ENCODE data around the gene KRT10. TPM values are rescaled to one million over a fixed set of nuclear protein-coding genes. Genes with fewer than 3 reads are reported as not detected.
A peak's percentile ranks its signal among the peaks of the same experiment; 100 is the strongest.

Gene KRT10
- total and polyA plus RNA-seq, 9 of the 15 experiments (the other 6 are each of a cell fraction or from before 2014, with no cell fraction given): 47.0 to 179 (median 76.2) TPM

DNA sequence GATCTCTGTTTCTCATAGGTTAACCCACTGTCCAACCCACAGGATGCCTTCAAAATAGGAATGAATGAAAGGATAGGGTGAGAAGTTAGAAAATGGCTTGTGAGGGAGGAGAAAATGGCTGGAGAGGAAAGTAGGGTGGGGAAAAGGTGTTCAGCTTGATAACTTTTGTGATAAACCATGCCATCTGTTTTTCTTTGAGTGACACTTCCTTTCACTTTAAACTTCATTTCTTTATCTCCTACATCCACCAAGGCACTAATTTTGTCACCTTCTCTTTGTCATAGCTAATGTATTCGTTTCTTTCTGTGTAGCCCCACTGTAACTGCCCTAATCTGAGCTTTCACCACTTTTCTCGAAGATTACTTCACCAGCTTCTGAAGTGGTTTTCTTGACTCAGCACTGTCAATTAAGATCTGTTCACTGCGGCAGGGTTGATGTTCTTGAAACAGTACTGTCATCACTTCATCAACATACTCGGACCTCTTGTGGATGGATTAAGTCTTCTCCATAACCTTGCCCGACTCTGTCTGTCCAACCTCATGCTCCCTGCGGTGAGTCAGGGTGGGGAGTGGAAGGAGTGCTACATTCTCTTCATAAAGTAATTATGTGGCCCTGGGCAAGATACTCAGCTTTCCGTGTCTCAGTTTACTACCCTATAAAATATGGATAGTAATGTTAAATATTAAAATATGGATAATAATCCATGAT lies 5.5 kb upstream of the KRT10 start (continued):
- TF ChIP-seq, protein P1, sequence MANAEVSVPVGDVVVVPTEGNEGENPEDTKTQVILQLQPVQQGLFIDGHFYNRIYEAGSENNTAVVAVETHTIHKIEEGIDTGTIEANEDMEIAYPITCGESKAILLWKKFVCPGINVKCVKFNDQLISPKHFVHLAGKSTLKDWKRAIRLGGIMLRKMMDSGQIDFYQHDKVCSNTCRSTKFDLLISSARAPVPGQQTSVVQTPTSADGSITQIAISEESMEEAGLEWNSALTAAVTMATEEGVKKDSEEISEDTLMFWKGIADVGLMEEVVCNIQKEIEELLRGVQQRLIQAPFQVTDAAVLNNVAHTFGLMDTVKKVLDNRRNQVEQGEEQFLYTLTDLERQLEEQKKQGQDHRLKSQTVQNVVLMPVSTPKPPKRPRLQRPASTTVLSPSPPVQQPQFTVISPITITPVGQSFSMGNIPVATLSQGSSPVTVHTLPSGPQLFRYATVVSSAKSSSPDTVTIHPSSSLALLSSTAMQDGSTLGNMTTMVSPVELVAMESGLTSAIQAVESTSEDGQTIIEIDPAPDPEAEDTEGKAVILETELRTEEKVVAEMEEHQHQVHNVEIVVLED (CRISPR knock-in tag; IDR thresholded peaks at IDR 0.05): no peak
- TF ChIP-seq ESRRA (IDR thresholded peaks at IDR 0.05; ENCODE audit: borderline replicate concordance, low read depth) (peak; percentile 78; the same call in 1 of the 2 replicates), ZNF589 (CRISPR knock-in tag; IDR thresholded peaks at IDR 0.05; ENCODE audit: low read depth) (peak; percentile 72; the same call in 1 of the 2 replicates), NCOA2 (IDR thresholded peaks at IDR 0.05; ENCODE audit: partially characterized antibody in 2 of 2) (peak; percentile 69 to 85), DPF2 (IDR thresholded peaks at IDR 0.05) (peak; percentile 98), CCNT2 (IDR thresholded peaks at IDR 0.05; ENCODE audit: borderline replicate concordance, extremely low read depth, insufficient read length, low read depth, low read length) (peak; percentile 99), TRIM24 (IDR thresholded peaks at IDR 0.05) (peak; percentile 92 to 95), MYC (IDR thresholded peaks at IDR 0.05; ENCODE audit: low read depth, low read length) (peak; percentile 46; the same call in 1 of the 2 replicates), MYC (CRISPR knock-in tag; IDR thresholded peaks at IDR 0.05; ENCODE audit: borderline replicate concordance, low read depth) (no peak), ZNF316 (IDR thresholded peaks at IDR 0.05) (peak; percentile 97), TCF7L2 (IDR thresholded peaks at IDR 0.05; ENCODE audit: low read depth, low read length) (peak; percentile 75; the same call in 1 of the 2 replicates), MED1 (CRISPR knock-in tag; IDR thresholded peaks at IDR 0.05; ENCODE audit: borderline replicate concordance) (no peak), GTF2F1 (IDR thresholded peaks at IDR 0.05; ENCODE audit: low read depth, low read length) (peak; percentile 68; the same call in 1 of the 2 replicates), MEF2A (IDR thresholded peaks at IDR 0.05; ENCODE audit: control insufficient read depth, low read depth, low read length) (peak; percentile 24; the same call in 1 of the 2 replicates), TCF3 (CRISPR knock-in tag; IDR thresholded peaks at IDR 0.05) (peak; percentile 93)
- TF ChIP-seq, protein P2, sequence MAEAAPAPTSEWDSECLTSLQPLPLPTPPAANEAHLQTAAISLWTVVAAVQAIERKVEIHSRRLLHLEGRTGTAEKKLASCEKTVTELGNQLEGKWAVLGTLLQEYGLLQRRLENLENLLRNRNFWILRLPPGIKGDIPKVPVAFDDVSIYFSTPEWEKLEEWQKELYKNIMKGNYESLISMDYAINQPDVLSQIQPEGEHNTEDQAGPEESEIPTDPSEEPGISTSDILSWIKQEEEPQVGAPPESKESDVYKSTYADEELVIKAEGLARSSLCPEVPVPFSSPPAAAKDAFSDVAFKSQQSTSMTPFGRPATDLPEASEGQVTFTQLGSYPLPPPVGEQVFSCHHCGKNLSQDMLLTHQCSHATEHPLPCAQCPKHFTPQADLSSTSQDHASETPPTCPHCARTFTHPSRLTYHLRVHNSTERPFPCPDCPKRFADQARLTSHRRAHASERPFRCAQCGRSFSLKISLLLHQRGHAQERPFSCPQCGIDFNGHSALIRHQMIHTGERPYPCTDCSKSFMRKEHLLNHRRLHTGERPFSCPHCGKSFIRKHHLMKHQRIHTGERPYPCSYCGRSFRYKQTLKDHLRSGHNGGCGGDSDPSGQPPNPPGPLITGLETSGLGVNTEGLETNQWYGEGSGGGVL (CRISPR knock-in tag; IDR thresholded peaks at IDR 0.05): no peak
- TF ChIP-seq, protein P3, sequence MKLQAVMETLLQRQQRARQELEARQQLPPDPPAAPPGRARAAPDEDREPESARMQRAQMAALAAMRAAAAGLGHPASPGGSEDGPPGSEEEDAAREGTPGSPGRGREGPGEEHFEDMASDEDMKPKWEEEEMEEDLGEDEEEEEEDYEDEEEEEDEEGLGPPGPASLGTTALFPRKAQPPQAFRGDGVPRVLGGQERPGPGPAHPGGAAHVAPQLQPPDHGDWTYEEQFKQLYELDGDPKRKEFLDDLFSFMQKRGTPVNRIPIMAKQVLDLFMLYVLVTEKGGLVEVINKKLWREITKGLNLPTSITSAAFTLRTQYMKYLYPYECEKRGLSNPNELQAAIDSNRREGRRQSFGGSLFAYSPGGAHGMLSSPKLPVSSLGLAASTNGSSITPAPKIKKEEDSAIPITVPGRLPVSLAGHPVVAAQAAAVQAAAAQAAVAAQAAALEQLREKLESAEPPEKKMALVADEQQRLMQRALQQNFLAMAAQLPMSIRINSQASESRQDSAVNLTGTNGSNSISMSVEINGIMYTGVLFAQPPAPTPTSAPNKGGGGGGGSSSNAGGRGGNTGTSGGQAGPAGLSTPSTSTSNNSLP (IDR thresholded peaks at IDR 0.05; ENCODE audit: borderline replicate concordance, low read depth, low read length): peak; percentile 86
- TF ChIP-seq, protein P4, sequence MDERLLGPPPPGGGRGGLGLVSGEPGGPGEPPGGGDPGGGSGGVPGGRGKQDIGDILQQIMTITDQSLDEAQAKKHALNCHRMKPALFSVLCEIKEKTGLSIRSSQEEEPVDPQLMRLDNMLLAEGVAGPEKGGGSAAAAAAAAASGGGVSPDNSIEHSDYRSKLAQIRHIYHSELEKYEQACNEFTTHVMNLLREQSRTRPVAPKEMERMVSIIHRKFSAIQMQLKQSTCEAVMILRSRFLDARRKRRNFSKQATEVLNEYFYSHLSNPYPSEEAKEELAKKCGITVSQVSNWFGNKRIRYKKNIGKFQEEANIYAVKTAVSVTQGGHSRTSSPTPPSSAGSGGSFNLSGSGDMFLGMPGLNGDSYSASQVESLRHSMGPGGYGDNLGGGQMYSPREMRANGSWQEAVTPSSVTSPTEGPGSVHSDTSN (CRISPR knock-in tag; IDR thresholded peaks at IDR 0.05; ENCODE audit: low read depth): no peak
- TF ChIP-seq, protein P4 (tag; conservative IDR thresholded peaks at IDR 0.05; ENCODE audit: low read depth): peak; percentile 99
